GM21619 (cell line): ENCODE measurements around the gene AGAP3.

ENCODE experiments used
- ATAC-seq: cut with Tn5 transposase; IDR thresholded peaks from one replicate; pipeline ENCODE4 v1.9.1; 2021; ENCODE audit not compliant: unreplicated experiment

The AGAP3 gene

GRCh38 chr7:151122796-151123157 lies 36.5 kb downstream of the AGAP3 start:
- no peak for ATAC-seq

GRCh38 chr7:151123158-151123821 lies 37.0 kb downstream of the AGAP3 start:
- ATAC-seq = no peak

- peak; percentile 82 for ATAC-seq
These were observed 37.7 kb downstream of the AGAP3 start for GRCh38 chr7:151123822-151124464.

- ATAC-seq = no peak
These were observed 38.2 kb downstream of the AGAP3 start for GRCh38 chr7:151124481-151124880.

DNA sequence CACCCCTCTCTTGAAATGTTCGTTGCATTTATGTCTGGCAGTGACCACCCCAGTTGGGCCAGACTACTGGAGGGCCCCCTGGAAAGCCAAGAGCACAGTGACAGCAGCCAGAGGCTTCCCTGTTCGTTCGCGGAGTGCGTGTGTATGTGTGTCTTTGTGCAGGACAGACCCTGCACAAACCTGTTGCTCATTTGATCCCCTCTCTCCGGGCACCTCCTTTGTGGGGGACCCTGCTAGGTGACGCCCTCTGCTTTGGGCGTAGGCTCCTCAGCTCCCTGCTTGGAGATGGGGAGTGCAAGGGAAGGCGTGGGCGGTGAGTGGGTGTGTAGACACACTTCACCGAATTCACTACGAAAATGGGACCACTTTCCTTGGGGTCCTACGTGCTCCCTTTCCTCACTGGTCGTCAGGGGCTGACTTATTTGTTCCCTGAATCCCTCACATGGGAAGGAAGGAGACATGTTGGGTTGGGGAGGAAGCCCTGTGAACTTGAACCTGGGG lies 38.7 kb downstream of the AGAP3 start:
- no peak for ATAC-seq

DNA sequence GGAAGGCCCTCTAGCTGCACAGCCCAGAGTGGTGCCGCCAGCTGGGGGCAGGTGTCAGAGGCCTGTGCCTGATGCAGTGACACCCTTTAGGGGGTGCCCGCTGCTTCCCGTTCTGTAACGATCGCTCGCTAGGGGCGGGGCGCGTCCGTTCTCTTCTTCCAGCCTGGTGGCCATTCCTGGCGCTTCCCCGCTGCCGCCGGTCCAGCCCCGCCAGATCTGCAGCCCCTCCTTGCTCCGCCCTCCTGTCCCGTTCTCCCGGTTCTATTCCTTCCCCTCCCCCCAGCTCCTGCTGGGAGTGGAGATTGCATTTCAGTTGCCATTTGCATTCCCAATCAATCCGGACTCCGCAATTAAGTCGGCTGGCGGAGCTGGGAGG lies 39.2 kb downstream of the AGAP3 start:
- ATAC-seq = no peak

- ATAC-seq = no peak
These were observed 39.7 kb downstream of the AGAP3 start for GRCh38 chr7:151125846-151126481.

- ATAC-seq = no peak
These were observed 40.3 kb downstream of the AGAP3 start for GRCh38 chr7:151126491-151127137.

GRCh38 chr7:151128144-151128543 lies 41.9 kb downstream of the AGAP3 start:
- no peak for ATAC-seq

DNA sequence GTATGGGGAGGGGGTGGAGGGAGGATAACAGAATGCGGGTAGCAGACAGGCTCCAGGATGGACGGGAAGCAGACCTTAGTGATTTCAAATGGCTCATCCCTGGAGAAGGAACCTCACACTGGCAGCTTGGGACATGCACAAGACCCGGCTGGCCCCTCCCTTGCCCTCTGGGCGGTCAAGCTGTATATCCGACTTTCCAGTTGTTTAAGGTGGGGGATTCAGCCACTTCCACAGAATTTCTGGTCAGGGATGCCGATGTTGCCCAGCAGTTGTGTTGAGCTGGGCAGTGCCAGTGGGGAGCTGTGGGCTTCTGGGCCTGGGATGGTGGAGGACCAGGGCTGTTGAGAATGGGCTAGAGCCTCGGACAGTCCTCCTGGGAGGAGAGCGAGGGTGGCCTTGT lies 42.4 kb downstream of the AGAP3 start:
- no peak for ATAC-seq

- no peak for ATAC-seq
These were observed 43.1 kb downstream of the AGAP3 start for GRCh38 chr7:151129117-151129959.

GRCh38 chr7:151129960-151130591 lies 43.8 kb downstream of the AGAP3 start:
- ATAC-seq = no peak

GRCh38 chr7:151130741-151131157 lies 44.5 kb downstream of the AGAP3 start:
- no peak for ATAC-seq

DNA sequence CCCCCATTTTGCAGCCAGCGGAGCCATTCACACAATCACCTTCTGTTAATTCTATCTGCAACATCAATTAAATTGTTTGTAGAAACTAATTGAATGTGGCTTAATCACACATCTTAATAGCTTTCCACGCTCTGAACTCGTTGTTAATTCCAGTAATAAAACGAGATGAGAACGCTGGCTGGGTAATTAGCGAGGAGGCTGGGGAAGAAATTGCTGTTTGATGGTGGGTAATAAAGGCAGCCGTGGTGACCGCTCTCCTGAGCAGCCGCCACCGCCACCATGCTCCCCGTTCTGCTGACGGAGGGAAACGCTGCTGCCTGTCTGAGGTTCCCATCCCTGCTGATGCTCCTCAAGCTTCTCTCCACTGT lies 44.9 kb downstream of the AGAP3 start:
- ATAC-seq = no peak

- ATAC-seq = no peak
These were observed 45.5 kb downstream of the AGAP3 start for GRCh38 chr7:151131592-151132293.

GRCh38 chr7:151132461-151133205 lies 46.4 kb downstream of the AGAP3 start:
- no peak for ATAC-seq

DNA sequence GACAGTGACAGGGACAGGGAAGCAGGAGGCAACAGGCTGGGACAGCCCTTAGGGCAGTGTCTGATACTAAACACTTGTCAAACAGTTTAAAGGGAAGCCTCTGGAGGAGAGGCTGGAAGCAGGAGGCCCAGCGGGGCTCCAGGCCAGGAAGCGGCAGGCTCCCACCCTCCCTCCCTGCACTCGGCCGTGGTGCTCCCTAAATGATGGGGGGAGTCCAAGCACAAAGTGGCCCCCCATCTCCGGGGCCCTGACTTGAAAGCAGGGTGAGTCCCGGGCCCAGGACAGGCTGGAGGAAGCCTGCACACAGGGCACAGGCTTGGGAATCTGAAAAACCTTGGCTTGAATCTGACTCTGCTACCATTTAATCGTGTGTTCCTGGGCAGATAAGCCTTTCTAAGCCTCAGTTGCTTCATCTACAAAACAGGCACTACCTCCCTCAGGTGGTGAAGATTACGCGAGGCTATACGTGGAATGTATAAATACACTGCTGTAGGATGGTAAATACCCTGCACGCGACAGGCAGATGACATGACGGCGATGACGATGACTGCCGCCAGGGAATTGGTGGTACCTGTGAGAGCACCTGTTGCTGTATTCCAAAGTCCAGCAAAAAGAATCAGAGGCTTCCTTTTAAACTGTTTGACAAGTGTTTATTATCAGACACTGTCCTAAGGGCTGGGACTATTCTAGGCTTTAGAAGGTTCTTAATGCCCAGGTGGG lies 47.2 kb downstream of the AGAP3 start:
- no peak for ATAC-seq

DNA sequence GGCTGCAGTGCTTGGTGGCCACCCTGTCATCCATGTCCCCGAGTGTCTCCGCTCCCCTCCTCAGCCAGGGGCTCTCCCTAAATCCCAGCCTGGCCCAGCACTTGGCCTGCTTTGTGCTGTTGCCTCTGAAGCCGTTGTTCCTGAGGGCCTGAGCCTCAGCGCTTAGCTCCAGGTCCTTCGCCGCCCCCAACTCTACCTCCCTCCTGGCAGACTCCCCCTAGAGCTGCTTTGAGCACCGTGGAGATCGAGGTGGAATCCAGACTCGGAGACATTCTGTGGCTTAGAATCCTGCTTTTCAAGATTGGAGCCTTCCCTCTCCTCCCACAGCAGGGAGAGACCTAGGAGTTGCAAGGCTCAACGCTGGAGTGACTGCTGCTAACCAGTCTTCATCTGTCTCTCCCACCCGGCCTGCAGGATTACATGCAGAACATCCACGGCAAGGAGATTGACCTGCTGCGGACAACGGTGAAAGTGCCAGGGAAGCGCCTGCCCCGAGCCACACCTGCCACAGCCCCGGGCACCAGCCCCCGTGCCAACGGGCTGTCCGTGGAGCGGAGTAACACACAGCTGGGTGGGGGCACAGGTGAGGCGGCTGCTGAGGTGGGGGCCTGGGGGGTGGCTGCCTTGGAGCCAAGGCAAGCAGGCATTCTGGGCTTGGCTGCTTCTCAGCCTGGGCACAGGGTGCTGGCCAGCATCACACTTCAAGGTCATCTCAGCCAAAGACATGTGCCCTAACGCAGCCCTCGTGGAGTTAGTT lies 47.9 kb downstream of the AGAP3 start:
- no peak for ATAC-seq
